GM12874 (cell line): ENCODE data around the gene C19orf38.

Experiments used
- TF ChIP-seq, protein P1 (sequence below): IDR thresholded peaks from 2 replicates; pipeline ENCODE4 v1.5.1; 2011; ENCODE audit warnings: low read depth, mild to moderate bottlenecking, control low read depth, low read length, moderate library complexity; ENCODE audit not compliant: insufficient read depth

C19orf38 gene

DNA sequence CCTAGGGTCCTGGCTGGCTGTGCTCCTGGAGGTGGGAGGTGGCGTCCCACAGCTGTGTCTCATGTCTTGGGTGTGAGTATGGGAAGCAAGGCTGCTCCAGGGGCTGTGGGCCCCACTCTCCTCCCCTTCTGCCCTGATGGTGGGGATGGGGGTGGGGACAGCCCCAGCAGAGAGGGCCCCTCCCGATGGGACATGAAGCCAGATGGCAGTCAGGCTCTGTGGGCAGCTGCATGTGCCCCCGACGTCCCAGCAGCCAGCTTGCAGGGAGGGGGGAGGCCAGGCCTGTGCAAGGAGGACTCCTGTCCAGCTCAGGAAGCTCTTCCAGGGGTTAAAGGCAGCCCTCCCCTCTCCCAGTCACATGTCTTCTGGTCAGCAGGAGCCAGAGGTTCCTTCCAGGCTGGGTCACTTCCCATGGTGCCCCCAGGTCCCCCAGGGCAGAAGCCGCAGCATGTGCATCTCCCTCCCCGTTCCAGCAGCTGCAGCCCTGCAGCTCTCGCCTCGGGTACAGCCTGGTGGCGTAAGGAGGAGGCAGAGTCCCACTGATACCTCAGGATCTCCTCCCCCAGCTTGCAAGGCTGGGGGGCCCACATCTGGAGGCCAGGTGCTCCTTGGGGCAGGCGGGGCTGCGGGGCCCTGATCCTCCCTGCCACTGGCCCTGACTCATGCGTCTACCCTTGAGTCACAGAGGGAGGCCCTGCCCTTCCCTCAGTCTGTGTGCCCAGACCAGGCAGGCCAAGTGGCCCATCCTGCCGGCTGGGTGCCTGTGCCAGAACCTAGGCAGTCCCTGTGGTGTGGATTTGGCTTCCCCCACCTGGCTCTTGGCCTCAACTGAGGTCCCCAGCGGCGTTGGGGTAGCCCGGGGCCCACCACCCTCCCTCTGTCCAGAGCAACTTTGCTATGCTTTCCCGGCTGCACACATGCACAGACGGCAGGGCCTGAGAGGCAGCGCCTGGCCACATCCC is 67.2 kb downstream of the C19orf38 start:
- TF ChIP-seq, protein P1, sequence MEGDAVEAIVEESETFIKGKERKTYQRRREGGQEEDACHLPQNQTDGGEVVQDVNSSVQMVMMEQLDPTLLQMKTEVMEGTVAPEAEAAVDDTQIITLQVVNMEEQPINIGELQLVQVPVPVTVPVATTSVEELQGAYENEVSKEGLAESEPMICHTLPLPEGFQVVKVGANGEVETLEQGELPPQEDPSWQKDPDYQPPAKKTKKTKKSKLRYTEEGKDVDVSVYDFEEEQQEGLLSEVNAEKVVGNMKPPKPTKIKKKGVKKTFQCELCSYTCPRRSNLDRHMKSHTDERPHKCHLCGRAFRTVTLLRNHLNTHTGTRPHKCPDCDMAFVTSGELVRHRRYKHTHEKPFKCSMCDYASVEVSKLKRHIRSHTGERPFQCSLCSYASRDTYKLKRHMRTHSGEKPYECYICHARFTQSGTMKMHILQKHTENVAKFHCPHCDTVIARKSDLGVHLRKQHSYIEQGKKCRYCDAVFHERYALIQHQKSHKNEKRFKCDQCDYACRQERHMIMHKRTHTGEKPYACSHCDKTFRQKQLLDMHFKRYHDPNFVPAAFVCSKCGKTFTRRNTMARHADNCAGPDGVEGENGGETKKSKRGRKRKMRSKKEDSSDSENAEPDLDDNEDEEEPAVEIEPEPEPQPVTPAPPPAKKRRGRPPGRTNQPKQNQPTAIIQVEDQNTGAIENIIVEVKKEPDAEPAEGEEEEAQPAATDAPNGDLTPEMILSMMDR, result no peak

DNA sequence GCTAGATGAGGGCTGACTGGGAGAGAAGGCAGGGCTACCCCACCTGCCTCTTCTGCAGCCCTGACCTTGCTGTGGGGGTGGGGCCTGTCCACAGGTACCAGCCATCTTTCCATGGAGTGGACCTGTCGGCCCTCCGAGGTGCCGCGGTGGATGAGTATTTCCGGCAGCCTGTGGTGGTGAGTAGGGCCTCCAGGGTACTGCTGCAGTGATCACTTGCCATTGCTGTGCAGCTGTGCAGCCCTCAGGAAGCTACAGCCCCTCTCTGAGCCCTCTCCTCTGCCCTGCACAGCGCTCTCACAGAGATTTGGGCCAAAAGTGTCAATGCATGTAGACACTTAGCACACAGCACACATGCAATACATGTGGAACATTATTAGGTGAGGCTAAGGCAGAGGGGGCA is 68.4 kb downstream of the C19orf38 start:
- TF ChIP-seq, protein P1, result no peak

DNA sequence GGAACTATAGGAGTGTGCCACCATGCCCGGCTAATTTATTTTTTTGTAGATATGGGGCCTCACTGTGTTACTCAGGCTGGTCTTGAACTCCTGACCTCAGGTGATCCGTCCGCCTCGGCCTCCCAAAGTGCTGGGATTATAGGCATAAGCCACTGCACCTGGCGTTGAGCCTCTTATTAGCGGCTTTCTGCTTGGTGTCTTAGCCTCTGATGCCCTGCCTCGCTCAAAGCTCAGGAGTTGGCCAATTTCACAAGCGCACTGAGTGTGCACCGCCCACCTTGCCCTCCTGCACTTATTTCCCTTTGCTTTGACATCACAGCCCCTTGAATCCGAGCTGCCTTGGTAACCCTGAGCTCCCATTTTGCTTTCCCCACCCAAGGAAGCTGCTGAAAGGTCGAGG is 70.1 kb downstream of the C19orf38 start:
- TF ChIP-seq, protein P1, result no peak
